Endodermal cell (in vitro differentiated cells): ENCODE measurements around the gene IMMP2L. TPM values are rescaled to one million over a fixed set of nuclear protein-coding genes. Genes with fewer than 3 reads are reported as not detected.
A peak's percentile ranks its signal among the peaks of the same experiment; 100 is the strongest.

Experiments
- DNase-seq: peaks from one replicate; pipeline ENCODE4 v3.0.0-alpha.2; 2017
- H3K27ac ChIP-seq: 2 replicates; pipeline ENCODE4 v1.5.1; 2013; ENCODE audit warnings: mild to moderate bottlenecking, low read depth, low read length, moderate library complexity
- H3K27me3 ChIP-seq: 2 replicates; pipeline ENCODE4 v1.6.1; 2013; ENCODE audit warnings: mild to moderate bottlenecking, low read length, moderate library complexity; ENCODE audit not compliant: insufficient read depth, control insufficient read depth, poor library complexity, severe bottlenecking
- H3K36me3 ChIP-seq: 2 replicates; pipeline ENCODE4 v1.7.0; 2013; ENCODE audit warnings: mild to moderate bottlenecking, low read length, moderate library complexity; ENCODE audit not compliant: control insufficient read depth, insufficient read depth
- H3K4me1 ChIP-seq: one replicate; pipeline ENCODE4 v1.7.0; 2013; ENCODE audit warnings: low read length; ENCODE audit not compliant: control insufficient read depth, insufficient read depth
- H3K4me3 ChIP-seq: 2 replicates; pipeline ENCODE4 v1.5.1; 2013; ENCODE audit warnings: mild to moderate bottlenecking, low read length, moderate library complexity
- H3K9ac ChIP-seq: 2 replicates; pipeline ENCODE4 v1.6.1; 2013; ENCODE audit warnings: mild to moderate bottlenecking, low read length, moderate library complexity; ENCODE audit not compliant: poor library complexity, severe bottlenecking; ENCODE audit errors: extremely low read depth
- H3K9me3 ChIP-seq: 2 replicates; pipeline ENCODE4 v1.6.1; 2013; ENCODE audit warnings: mild to moderate bottlenecking, low read length, moderate library complexity; ENCODE audit not compliant: control insufficient read depth
- H3K27ac Mint-ChIP-seq: 2 replicates; pipeline ENCODE4 v1.8.0; 2020; ENCODE audit warnings: mixed read lengths
- H3K27me3 Mint-ChIP-seq: 2 replicates; pipeline ENCODE4 v1.8.0; 2021; ENCODE audit warnings: mild to moderate bottlenecking, mixed read lengths; ENCODE audit not compliant: insufficient read depth
- H3K36me3 Mint-ChIP-seq: 2 replicates; pipeline ENCODE4 v1.8.0; 2020; ENCODE audit warnings: low read depth, mixed read lengths
- H3K4me1 Mint-ChIP-seq: 2 replicates; pipeline ENCODE4 v1.8.0; 2020; ENCODE audit warnings: mixed read lengths
- H3K4me3 Mint-ChIP-seq: 2 replicates; pipeline ENCODE4 v1.8.0; 2020; ENCODE audit warnings: mild to moderate bottlenecking, moderate library complexity, mixed read lengths
- H3K9me3 Mint-ChIP-seq: 2 replicates; pipeline ENCODE4 v1.8.0; 2020; ENCODE audit warnings: mild to moderate bottlenecking, mixed read lengths
- WGBS, 2 experiments: methylation state at CpG; one replicate each; pipeline versions ENCODE4 v1.1.5 to v1.1.7; 2013; ENCODE audit warnings: missing lambda C conversion rate in 2 of 2, mixed read lengths in 1 of 2; ENCODE audit not compliant: insufficient coverage in 1 of 2, insufficient read length in 1 of 2; 5-methylcytosine and 5-hydroxymethylcytosine counted together
- total RNA-seq, 2 donors: library from RNA; stranded (reverse); fragmentation: NEBNext Ultra II Directional in 1 of 2; extraction: Animal tissue kit (Norgen Biotek cat#: 25700) in 1 of 2; gene quantifications; 2 replicates in 1 of 2; 3 replicates in 1 of 2; pipeline ENCODE4 v1.2.1, GENCODE V29; 2021
- TF ChIP-seq, protein P1 (sequence below): fragments of 200-600 bp; sonication (generic); conservative IDR thresholded peaks from 2 replicates; pipeline ENCODE4 v1.5.0; 2021; ENCODE audit warnings: antibody characterized with exemption, mild to moderate bottlenecking

Gene IMMP2L
- total RNA-seq, 2 donors from 2014 or later, result 17.7 to 19.4 TPM

- Histone ChIP-seq H3K9ac (no peak overlapping the region), H3K4me3 (no peak overlapping the region), H3K27me3 (no peaks in the 10 kb centered on the region), H3K36me3 (no peaks in the 10 kb centered on the region), H3K9me3 (no peaks in the 10 kb centered on the region), H3K4me1 (no peaks in the 10 kb centered on the region), H3K27ac (no peak overlapping the region)
- TF ChIP-seq, protein P1, sequence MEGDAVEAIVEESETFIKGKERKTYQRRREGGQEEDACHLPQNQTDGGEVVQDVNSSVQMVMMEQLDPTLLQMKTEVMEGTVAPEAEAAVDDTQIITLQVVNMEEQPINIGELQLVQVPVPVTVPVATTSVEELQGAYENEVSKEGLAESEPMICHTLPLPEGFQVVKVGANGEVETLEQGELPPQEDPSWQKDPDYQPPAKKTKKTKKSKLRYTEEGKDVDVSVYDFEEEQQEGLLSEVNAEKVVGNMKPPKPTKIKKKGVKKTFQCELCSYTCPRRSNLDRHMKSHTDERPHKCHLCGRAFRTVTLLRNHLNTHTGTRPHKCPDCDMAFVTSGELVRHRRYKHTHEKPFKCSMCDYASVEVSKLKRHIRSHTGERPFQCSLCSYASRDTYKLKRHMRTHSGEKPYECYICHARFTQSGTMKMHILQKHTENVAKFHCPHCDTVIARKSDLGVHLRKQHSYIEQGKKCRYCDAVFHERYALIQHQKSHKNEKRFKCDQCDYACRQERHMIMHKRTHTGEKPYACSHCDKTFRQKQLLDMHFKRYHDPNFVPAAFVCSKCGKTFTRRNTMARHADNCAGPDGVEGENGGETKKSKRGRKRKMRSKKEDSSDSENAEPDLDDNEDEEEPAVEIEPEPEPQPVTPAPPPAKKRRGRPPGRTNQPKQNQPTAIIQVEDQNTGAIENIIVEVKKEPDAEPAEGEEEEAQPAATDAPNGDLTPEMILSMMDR, result no peak
- no peak overlapping the region for H3K4me3 Mint-ChIP-seq
- H3K9me3 Mint-ChIP-seq, result no peaks in the 10 kb centered on the region
- no peak overlapping the region for H3K27ac Mint-ChIP-seq
- no peaks in the 10 kb centered on the region for H3K27me3 Mint-ChIP-seq
- no peak for DNase-seq
- H3K4me1 Mint-ChIP-seq, result peaks cover 17% of the 10 kb centered on the region
- H3K36me3 Mint-ChIP-seq, result no peaks in the 10 kb centered on the region
Measured at GRCh38 chr7:111076205-111076604, 486.1 kb downstream of the IMMP2L start.

DNA sequence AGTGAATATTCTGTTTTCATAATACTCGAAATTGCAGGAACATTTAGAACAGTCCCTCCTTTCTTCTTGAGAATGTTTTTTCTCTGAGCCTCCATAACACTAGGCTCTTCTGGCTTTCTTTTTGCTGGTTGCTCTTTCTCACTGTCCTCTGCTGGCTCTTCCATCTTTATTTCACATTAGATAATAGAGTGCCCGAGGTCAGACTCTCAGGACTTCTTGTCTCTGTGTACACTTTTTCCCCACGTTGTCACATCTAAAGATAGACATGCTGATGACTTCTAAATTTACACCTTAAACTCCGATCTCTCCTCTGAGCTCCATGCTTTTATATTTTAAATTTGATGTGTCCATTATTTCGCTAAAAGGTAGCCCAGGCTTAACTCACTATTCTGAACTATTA, 486.8 kb downstream of the IMMP2L start:
- TF ChIP-seq, protein P1, result no peak
- Histone ChIP-seq H3K4me1 (no peaks in the 10 kb centered on the region), H3K36me3 (no peaks in the 10 kb centered on the region), H3K9ac (no peak overlapping the region), H3K9me3 (no peaks in the 10 kb centered on the region), H3K4me3 (no peak overlapping the region), H3K27ac (no peak overlapping the region), H3K27me3 (no peaks in the 10 kb centered on the region)
- Mint-ChIP-seq H3K36me3 (no peaks in the 10 kb centered on the region), H3K4me3 (no peak overlapping the region), H3K4me1 (peaks cover 17% of the 10 kb centered on the region), H3K27me3 (no peaks in the 10 kb centered on the region), H3K27ac (no peak overlapping the region), H3K9me3 (no peaks in the 10 kb centered on the region)
- WGBS, 2 experiments, result 82 to 90% methylated on average over 4 to 5 of the region's 5 CpGs
- DNase-seq, result no peak

GRCh38 chr7:111074748-111075146, 487.5 kb downstream of the IMMP2L start:
- H3K9me3 ChIP-seq, result no peaks in the 10 kb centered on the region
- no peaks in the 10 kb centered on the region for H3K27me3 ChIP-seq
- no peak overlapping the region for H3K4me3 Mint-ChIP-seq
- H3K4me3 ChIP-seq, result no peak overlapping the region
- TF ChIP-seq, protein P1, result no peak
- H3K27ac Mint-ChIP-seq, result no peak overlapping the region
- no peaks in the 10 kb centered on the region for H3K27me3 Mint-ChIP-seq
- H3K36me3 ChIP-seq, result no peaks in the 10 kb centered on the region
- no peak for DNase-seq
- H3K36me3 Mint-ChIP-seq, result no peaks in the 10 kb centered on the region
- whole genome bisulfite sequencing, 2 experiments, result 73 to 77% methylated on average over 6 of the region's 6 CpGs
- H3K9ac ChIP-seq, result no peak overlapping the region
- no peaks in the 10 kb centered on the region for H3K4me1 ChIP-seq
- peak overlapping the region; percentile 9 for H3K27ac ChIP-seq
- H3K9me3 Mint-ChIP-seq, result no peaks in the 10 kb centered on the region
- H3K4me1 Mint-ChIP-seq, result peaks cover 17% of the 10 kb centered on the region
